HepG2 (cell line): ENCODE results near the gene RNASE7. TPM values are rescaled to one million over a fixed set of nuclear protein-coding genes. Genes with fewer than 3 reads are reported as not detected.
A peak's percentile ranks its signal among the peaks of the same experiment; 100 is the strongest.

Experiments used
- AGO1 ChIP-seq: fragments of 200-400 bp; formaldehyde crosslinking; IDR thresholded peaks from 2 replicates; pipeline ENCODE4 v1.6.1; 2017; ENCODE audit warnings: mild to moderate bottlenecking, low read depth, low read length, moderate library complexity; ENCODE audit not compliant: poor library complexity, severe bottlenecking
- GATAD2A ChIP-seq: IDR thresholded peaks from 2 replicates; pipeline ENCODE4 v1.6.1; 2016
- IKZF5 ChIP-seq: IDR thresholded peaks from 2 replicates; pipeline ENCODE4 v1.6.1; 2018; ENCODE audit warnings: missing genetic modification reagents, mild to moderate bottlenecking, missing compliant biosample characterization
- JARID2 ChIP-seq: sonication (generic); formaldehyde crosslinking; IDR thresholded peaks from 2 replicates; pipeline ENCODE4 v1.8.1; 2023; ENCODE audit warnings: missing genetic modification reagents, inconsistent platforms; ENCODE audit not compliant: insufficient replicate concordance
- JUN ChIP-seq: sonication (generic); formaldehyde crosslinking; IDR thresholded peaks from 2 replicates; pipeline ENCODE4 v1.4.0; 2020; ENCODE audit warnings: mild to moderate bottlenecking, missing genetic modification reagents
- NPAS2 ChIP-seq: sonication (generic); formaldehyde crosslinking; IDR thresholded peaks from 2 replicates; pipeline ENCODE4 v1.8.0; 2022; ENCODE audit warnings: mild to moderate bottlenecking, missing genetic modification reagents, borderline replicate concordance
- STAG1 ChIP-seq: sonication (generic); formaldehyde crosslinking; IDR thresholded peaks from 2 replicates; pipeline ENCODE4 v1.4.0; 2020; ENCODE audit warnings: missing genetic modification reagents
- TEAD3 ChIP-seq: optimal IDR thresholded peaks from 2 replicates; pipeline ENCODE3; 2016; ENCODE audit warnings: borderline replicate concordance
- TRIM22 ChIP-seq: fragments of 450-650 bp; IDR thresholded peaks from 2 replicates; pipeline ENCODE4 v1.6.1; 2017
- ZNF576 ChIP-seq: sonication (generic); formaldehyde crosslinking; IDR thresholded peaks from 2 replicates; pipeline ENCODE4 v1.4.0; 2020; ENCODE audit warnings: mild to moderate bottlenecking, missing genetic modification reagents
- ZNF609 ChIP-seq: sonication (generic); formaldehyde crosslinking; IDR thresholded peaks from 2 replicates; pipeline ENCODE4 v1.4.0; 2020; ENCODE audit warnings: mild to moderate bottlenecking, missing genetic modification reagents, borderline replicate concordance
- polyA plus RNA-seq, 8 experiments: library from polyadenylated mRNA; depleted of rRNA in 3 of 8; stranded (reverse) in 7 of 8; unstranded in 1 of 8; fragments of >200 nt; fragmentation: Illumina TruSeq in 4 of 8; extraction: Trizol in 4 of 8; gene quantifications; 2 replicates each; pipeline versions ENCODE4 v1.2.1 to v1.2.3, GENCODE V29; 2011 to 2016; ENCODE audit warnings: low read depth in 4 of 8, missing spikeins in 1 of 8, mixed read lengths in 1 of 8; ENCODE audit not compliant: insufficient read depth in 1 of 8
- total RNA-seq, 5 experiments: library from RNA; depleted of rRNA; stranded (reverse); fragments of >200 nt; fragmentation: Illumina TruSeq; extraction: Trizol; gene quantifications; 2 replicates each; pipeline ENCODE4 v1.2.3, GENCODE V29; 2016; ENCODE audit warnings: low read depth in 1 of 5
- TF ChIP-seq, protein P1 (sequence below): sonication (generic); formaldehyde crosslinking; IDR thresholded peaks from 2 replicates; pipeline ENCODE4 v1.4.0; 2020; ENCODE audit warnings: mild to moderate bottlenecking, missing genetic modification reagents
- TF ChIP-seq, protein P2 (sequence below): sonication (generic); formaldehyde crosslinking; IDR thresholded peaks from 2 replicates; pipeline ENCODE4 v1.5.1; 2020; ENCODE audit warnings: mild to moderate bottlenecking, missing genetic modification reagents, moderate library complexity

The RNASE7 gene
- total and polyA plus RNA-seq, 2 of the 13 experiments (the other 11 are each of a cell fraction or from before 2014, with no cell fraction given), result 0.04 TPM; not detected in 1

- TF ChIP-seq, protein P1, sequence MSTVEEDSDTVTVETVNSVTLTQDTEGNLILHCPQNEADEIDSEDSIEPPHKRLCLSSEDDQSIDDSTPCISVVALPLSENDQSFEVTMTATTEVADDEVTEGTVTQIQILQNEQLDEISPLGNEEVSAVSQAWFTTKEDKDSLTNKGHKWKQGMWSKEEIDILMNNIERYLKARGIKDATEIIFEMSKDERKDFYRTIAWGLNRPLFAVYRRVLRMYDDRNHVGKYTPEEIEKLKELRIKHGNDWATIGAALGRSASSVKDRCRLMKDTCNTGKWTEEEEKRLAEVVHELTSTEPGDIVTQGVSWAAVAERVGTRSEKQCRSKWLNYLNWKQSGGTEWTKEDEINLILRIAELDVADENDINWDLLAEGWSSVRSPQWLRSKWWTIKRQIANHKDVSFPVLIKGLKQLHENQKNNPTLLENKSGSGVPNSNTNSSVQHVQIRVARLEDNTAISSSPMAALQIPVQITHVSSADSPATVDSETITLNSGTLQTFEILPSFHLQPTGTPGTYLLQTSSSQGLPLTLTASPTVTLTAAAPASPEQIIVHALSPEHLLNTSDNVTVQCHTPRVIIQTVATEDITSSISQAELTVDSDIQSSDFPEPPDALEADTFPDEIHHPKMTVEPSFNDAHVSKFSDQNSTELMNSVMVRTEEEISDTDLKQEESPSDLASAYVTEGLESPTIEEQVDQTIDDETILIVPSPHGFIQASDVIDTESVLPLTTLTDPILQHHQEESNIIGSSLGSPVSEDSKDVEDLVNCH, result no peak
- TF ChIP-seq JARID2 (no peak), IKZF5 (CRISPR knock-in tag) (peak; percentile 41; the same call in 1 of the 2 replicates), AGO1 (peak; percentile 24), ZNF609 (CRISPR knock-in tag) (peak; percentile 69), JUN (peak; percentile 44; the same call in 1 of the 2 replicates), ZNF576 (0 out of 2 replicates have a peak, but pooled peaks have one; percentile 11), GATAD2A (peak; percentile 49; the same call in 1 of the 2 replicates), STAG1 (CRISPR knock-in tag) (no peak), TEAD3 (no peak), TRIM22 (no peak), NPAS2 (no peak)
- TF ChIP-seq, protein P2, sequence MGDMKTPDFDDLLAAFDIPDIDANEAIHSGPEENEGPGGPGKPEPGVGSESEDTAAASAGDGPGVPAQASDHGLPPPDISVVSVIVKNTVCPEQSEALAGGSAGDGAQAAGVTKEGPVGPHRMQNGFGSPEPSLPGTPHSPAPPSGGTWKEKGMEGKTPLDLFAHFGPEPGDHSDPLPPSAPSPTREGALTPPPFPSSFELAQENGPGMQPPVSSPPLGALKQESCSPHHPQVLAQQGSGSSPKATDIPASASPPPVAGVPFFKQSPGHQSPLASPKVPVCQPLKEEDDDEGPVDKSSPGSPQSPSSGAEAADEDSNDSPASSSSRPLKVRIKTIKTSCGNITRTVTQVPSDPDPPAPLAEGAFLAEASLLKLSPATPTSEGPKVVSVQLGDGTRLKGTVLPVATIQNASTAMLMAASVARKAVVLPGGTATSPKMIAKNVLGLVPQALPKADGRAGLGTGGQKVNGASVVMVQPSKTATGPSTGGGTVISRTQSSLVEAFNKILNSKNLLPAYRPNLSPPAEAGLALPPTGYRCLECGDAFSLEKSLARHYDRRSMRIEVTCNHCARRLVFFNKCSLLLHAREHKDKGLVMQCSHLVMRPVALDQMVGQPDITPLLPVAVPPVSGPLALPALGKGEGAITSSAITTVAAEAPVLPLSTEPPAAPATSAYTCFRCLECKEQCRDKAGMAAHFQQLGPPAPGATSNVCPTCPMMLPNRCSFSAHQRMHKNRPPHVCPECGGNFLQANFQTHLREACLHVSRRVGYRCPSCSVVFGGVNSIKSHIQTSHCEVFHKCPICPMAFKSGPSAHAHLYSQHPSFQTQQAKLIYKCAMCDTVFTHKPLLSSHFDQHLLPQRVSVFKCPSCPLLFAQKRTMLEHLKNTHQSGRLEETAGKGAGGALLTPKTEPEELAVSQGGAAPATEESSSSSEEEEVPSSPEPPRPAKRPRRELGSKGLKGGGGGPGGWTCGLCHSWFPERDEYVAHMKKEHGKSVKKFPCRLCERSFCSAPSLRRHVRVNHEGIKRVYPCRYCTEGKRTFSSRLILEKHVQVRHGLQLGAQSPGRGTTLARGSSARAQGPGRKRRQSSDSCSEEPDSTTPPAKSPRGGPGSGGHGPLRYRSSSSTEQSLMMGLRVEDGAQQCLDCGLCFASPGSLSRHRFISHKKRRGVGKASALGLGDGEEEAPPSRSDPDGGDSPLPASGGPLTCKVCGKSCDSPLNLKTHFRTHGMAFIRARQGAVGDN, result peak; percentile 73
Observed at GRCh38 chr14:21069388-21070082, 27.4 kb downstream of the RNASE7 start (continued).
